NCI-H1436 treated with DMSO at 0.1 percent for 48 hours (cell line): ENCODE measurements around the gene FJX1.

Source experiments
- DNase-seq: peaks from one replicate; lab custom pipeline; 2025; lab: John Stamatoyannopoulos, UW

The FJX1 gene

GRCh38 chr11:35608502-35608901 lies 9.8 kb upstream of the FJX1 start:
- no peak for DNase-seq

GRCh38 chr11:35609656-35610055 lies 8.6 kb upstream of the FJX1 start:
- no peak for DNase-seq

GRCh38 chr11:35610631-35611030 lies 7.6 kb upstream of the FJX1 start:
- DNase-seq: no peak

- DNase-seq: no peak
Observed at GRCh38 chr11:35611741-35612140, 6.5 kb upstream of the FJX1 start.

- no peak for DNase-seq
Observed at GRCh38 chr11:35614939-35615569, 3.2 kb upstream of the FJX1 start.

GRCh38 chr11:35615921-35616900 lies 2.0 kb upstream of the FJX1 start:
- DNase-seq: no peak

- no peak for DNase-seq
Observed at GRCh38 chr11:35617316-35617686, 959 bp upstream of the FJX1 start.

GRCh38 chr11:35618497-35619115 lies 346 bp downstream of the FJX1 start:
- no peak for DNase-seq

- DNase-seq: no peak
Observed at GRCh38 chr11:35619116-35619854, 1.0 kb downstream of the FJX1 start.

GRCh38 chr11:35619855-35620640 lies 1.8 kb downstream of the FJX1 start:
- no peak for DNase-seq

- no peak for DNase-seq
Observed at GRCh38 chr11:35620795-35621194, 2.5 kb downstream of the FJX1 start.

GRCh38 chr11:35621620-35622019 lies 3.4 kb downstream of the FJX1 start:
- no peak for DNase-seq

- no peak for DNase-seq
Observed at GRCh38 chr11:35622070-35622469, 3.8 kb downstream of the FJX1 start.

- no peak for DNase-seq
Observed at GRCh38 chr11:35623621-35624168, 5.4 kb downstream of the FJX1 start.

- no peak for DNase-seq
Observed at GRCh38 chr11:35624316-35624715, 6.1 kb downstream of the FJX1 start.

GRCh38 chr11:35624781-35625180 lies 6.5 kb downstream of the FJX1 start:
- no peak for DNase-seq

GRCh38 chr11:35626501-35626900 lies 8.2 kb downstream of the FJX1 start:
- no peak for DNase-seq

GRCh38 chr11:35629511-35629910 lies 11.3 kb downstream of the FJX1 start:
- no peak for DNase-seq

GRCh38 chr11:35629914-35630313 lies 11.7 kb downstream of the FJX1 start:
- no peak for DNase-seq

- no peak for DNase-seq
Observed at GRCh38 chr11:35631891-35632290, 13.6 kb downstream of the FJX1 start.

- no peak for DNase-seq
Observed at GRCh38 chr11:35632301-35632700, 14.0 kb downstream of the FJX1 start.
